ENCODE data around the gene RPP14.

RPP14 gene

DNA sequence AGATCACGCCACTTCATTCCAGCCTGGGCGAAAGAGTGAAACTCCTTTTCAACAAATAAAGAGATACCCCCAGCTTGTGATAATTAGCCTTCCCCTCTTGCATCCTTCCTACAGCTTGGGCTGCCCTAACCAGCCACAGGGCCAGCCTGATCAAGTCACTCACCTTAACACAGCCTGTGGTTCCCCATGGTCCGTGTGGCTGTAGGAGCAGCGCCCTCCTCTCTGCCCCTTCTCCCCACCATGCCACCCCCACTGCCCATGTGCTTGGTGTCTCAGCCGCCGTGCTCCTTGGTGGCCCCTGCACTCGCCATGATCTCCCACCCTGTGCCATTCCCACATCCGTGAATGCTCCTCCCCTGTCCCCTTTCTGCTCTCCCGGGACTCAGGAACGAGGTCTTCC lies 13.2 kb upstream of the RPP14 start:
- no peak for DNase-seq
- no peak overlapping the region for H2AFZ ChIP-seq (ENCODE audit: low read length)
- no peak overlapping the region for H3K27ac ChIP-seq (ENCODE audit: low read length)
- no peaks in the 10 kb centered on the region for H3K9me2 ChIP-seq (replicated peaks; ENCODE audit: insufficient read depth, low read length)
- no peaks in the 10 kb centered on the region for H3K36me3 ChIP-seq (replicated peaks; ENCODE audit: insufficient read depth, low read length)
- H3K9ac ChIP-seq (ENCODE audit: low read length): no peak overlapping the region
- H3K27me3 ChIP-seq (replicated peaks; ENCODE audit: insufficient read depth, low read length): no peaks in the 10 kb centered on the region
- H3K4me3 ChIP-seq (ENCODE audit: low read length): no peak overlapping the region
- H3K4me1 ChIP-seq (ENCODE audit: low read length): no peaks in the 10 kb centered on the region
- no peak overlapping the region for H3K4me2 ChIP-seq (ENCODE audit: low read depth, low read length)
- no peaks in the 10 kb centered on the region for H3K9me3 ChIP-seq (replicated peaks; ENCODE audit: insufficient read depth, low read length)
- H3F3A ChIP-seq (ENCODE audit: insufficient read depth, low read length): no peaks in the 10 kb centered on the region
- no peak for TF ChIP-seq EZH2phosphoT487 (IDR thresholded peaks at IDR 0.05; ENCODE audit: low read length)
- TF ChIP-seq, protein P1, sequence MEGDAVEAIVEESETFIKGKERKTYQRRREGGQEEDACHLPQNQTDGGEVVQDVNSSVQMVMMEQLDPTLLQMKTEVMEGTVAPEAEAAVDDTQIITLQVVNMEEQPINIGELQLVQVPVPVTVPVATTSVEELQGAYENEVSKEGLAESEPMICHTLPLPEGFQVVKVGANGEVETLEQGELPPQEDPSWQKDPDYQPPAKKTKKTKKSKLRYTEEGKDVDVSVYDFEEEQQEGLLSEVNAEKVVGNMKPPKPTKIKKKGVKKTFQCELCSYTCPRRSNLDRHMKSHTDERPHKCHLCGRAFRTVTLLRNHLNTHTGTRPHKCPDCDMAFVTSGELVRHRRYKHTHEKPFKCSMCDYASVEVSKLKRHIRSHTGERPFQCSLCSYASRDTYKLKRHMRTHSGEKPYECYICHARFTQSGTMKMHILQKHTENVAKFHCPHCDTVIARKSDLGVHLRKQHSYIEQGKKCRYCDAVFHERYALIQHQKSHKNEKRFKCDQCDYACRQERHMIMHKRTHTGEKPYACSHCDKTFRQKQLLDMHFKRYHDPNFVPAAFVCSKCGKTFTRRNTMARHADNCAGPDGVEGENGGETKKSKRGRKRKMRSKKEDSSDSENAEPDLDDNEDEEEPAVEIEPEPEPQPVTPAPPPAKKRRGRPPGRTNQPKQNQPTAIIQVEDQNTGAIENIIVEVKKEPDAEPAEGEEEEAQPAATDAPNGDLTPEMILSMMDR (IDR thresholded peaks at IDR 0.05; ENCODE audit: low read length): no peak
- no peaks in the 10 kb centered on the region for H3K79me2 ChIP-seq (ENCODE audit: low read length)
- no peaks in the 10 kb centered on the region for H4K20me1 ChIP-seq (ENCODE audit: insufficient read depth, low read length)

DNA sequence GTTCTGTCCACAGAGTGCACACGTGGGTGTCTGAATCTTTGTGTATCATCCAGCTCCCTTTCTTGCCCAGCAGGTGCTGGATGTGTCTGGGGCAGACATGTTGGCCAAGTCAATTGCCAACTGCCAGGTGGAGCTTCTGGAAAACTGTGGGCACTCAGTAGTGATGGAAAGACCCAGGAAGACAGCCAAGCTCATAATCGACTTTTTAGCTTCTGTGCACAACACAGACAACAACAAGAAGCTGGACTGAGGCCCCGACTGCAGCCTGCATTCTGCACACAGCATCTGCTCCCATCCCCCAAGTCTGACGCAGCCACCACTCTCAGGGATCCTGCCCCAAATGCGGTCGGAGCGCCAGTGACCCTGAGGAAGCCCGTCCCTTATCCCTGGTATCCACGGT lies 12.5 kb upstream of the RPP14 start:
- no peaks in the 10 kb centered on the region for H3K4me1 ChIP-seq (ENCODE audit: low read length)
- no peaks in the 10 kb centered on the region for H3K36me3 ChIP-seq (replicated peaks; ENCODE audit: insufficient read depth, low read length)
- no peak overlapping the region for H3K9ac ChIP-seq (ENCODE audit: low read length)
- no peaks in the 10 kb centered on the region for H3F3A ChIP-seq (ENCODE audit: insufficient read depth, low read length)
- H4K20me1 ChIP-seq (ENCODE audit: insufficient read depth, low read length): no peaks in the 10 kb centered on the region
- H2AFZ ChIP-seq (ENCODE audit: low read length): no peak overlapping the region
- H3K4me2 ChIP-seq (ENCODE audit: low read depth, low read length): no peak overlapping the region
- no peak overlapping the region for H3K4me3 ChIP-seq (ENCODE audit: low read length)
- H3K27me3 ChIP-seq (replicated peaks; ENCODE audit: insufficient read depth, low read length): no peaks in the 10 kb centered on the region
- no peaks in the 10 kb centered on the region for H3K9me2 ChIP-seq (replicated peaks; ENCODE audit: insufficient read depth, low read length)
- H3K27ac ChIP-seq (ENCODE audit: low read length): no peak overlapping the region
- H3K9me3 ChIP-seq (replicated peaks; ENCODE audit: insufficient read depth, low read length): no peaks in the 10 kb centered on the region
- TF ChIP-seq EZH2 (optimal IDR thresholded peaks at IDR 0.05; ENCODE audit: low read depth, low read length) (no peak), EZH2phosphoT487 (IDR thresholded peaks at IDR 0.05; ENCODE audit: low read length) (no peak)
- no peak for DNase-seq
- H3K79me2 ChIP-seq (ENCODE audit: low read length): no peaks in the 10 kb centered on the region

DNA sequence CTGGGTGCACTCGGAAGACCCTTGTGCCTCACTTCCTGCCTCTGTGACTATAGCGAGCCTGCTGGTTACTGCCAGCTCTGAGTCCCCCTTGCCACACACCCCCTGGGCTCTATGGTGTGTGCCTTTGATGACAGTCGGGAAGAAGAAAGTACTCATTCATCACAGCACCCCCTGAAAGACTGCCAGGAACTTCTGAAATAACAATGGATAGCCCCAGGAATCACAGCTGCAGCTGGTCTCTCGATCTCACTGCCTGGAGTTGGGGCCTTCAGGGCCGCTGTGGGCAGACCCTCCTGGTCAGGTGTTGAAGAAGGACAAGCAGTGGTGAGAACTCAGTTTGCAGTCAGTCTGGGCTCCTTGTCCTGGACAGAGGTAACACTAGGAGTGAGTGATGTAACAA lies 9.8 kb upstream of the RPP14 start:
- no peaks in the 10 kb centered on the region for H3F3A ChIP-seq (ENCODE audit: insufficient read depth, low read length)
- H3K79me2 ChIP-seq (ENCODE audit: low read length): no peaks in the 10 kb centered on the region
- no peak overlapping the region for H3K27ac ChIP-seq (ENCODE audit: low read length)
- no peak overlapping the region for H3K4me2 ChIP-seq (ENCODE audit: low read depth, low read length)
- H3K36me3 ChIP-seq (replicated peaks; ENCODE audit: insufficient read depth, low read length): no peaks in the 10 kb centered on the region
- no peak overlapping the region for H3K4me3 ChIP-seq (ENCODE audit: low read length)
- H3K4me1 ChIP-seq (ENCODE audit: low read length): no peaks in the 10 kb centered on the region
- TF ChIP-seq EZH2phosphoT487 (IDR thresholded peaks at IDR 0.05; ENCODE audit: low read length) (no peak), EZH2 (optimal IDR thresholded peaks at IDR 0.05; ENCODE audit: low read depth, low read length) (no peak)
- TF ChIP-seq, protein P1 (IDR thresholded peaks at IDR 0.05; ENCODE audit: low read length): no peak
- no peaks in the 10 kb centered on the region for H3K9me3 ChIP-seq (replicated peaks; ENCODE audit: insufficient read depth, low read length)
- H3K27me3 ChIP-seq (replicated peaks; ENCODE audit: insufficient read depth, low read length): no peaks in the 10 kb centered on the region; the same call in 1 of the 2 replicates
- no peak for DNase-seq
- H4K20me1 ChIP-seq (ENCODE audit: insufficient read depth, low read length): no peaks in the 10 kb centered on the region
- no peak overlapping the region for H3K9ac ChIP-seq (ENCODE audit: low read length)
- no peaks in the 10 kb centered on the region for H3K9me2 ChIP-seq (replicated peaks; ENCODE audit: insufficient read depth, low read length)
- H2AFZ ChIP-seq (ENCODE audit: low read length): no peak overlapping the region

DNA sequence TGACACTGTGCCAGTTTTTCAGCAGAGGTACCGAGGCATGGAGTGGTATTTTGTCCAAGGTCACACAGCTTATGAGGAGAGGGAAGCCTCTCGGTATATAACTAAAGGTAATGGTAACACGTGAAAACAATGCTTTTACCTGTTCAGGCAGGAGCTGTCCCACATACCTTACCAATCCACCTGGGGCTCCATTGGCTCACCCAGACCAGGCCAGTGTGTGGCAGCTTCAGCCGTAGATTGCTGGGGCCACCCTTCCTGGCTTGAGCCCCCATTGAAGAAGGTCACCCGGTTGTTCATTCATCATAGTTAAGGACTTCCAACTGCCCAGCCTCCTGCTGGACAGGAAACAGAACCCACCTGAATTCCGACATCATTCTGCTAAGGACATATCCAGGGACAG lies 9.2 kb upstream of the RPP14 start:
- Histone ChIP-seq H3K9ac (ENCODE audit: low read length) (no peak overlapping the region), H3K27ac (ENCODE audit: low read length) (no peak overlapping the region), H3K4me1 (ENCODE audit: low read length) (no peaks in the 10 kb centered on the region), H2AFZ (ENCODE audit: low read length) (no peak overlapping the region), H3K36me3 (replicated peaks; ENCODE audit: insufficient read depth, low read length) (no peaks in the 10 kb centered on the region), H3K79me2 (ENCODE audit: low read length) (no peaks in the 10 kb centered on the region), H3F3A (ENCODE audit: insufficient read depth, low read length) (no peaks in the 10 kb centered on the region), H3K27me3 (replicated peaks; ENCODE audit: insufficient read depth, low read length) (no peaks in the 10 kb centered on the region; the same call in 1 of the 2 replicates), H3K9me3 (replicated peaks; ENCODE audit: insufficient read depth, low read length) (no peaks in the 10 kb centered on the region), H3K9me2 (replicated peaks; ENCODE audit: insufficient read depth, low read length) (no peaks in the 10 kb centered on the region), H4K20me1 (ENCODE audit: insufficient read depth, low read length) (no peaks in the 10 kb centered on the region), H3K4me3 (ENCODE audit: low read length) (no peak overlapping the region), H3K4me2 (ENCODE audit: low read depth, low read length) (no peak overlapping the region)
- no peak for DNase-seq
- TF ChIP-seq, protein P1 (IDR thresholded peaks at IDR 0.05; ENCODE audit: low read length): no peak
- TF ChIP-seq EZH2phosphoT487 (IDR thresholded peaks at IDR 0.05; ENCODE audit: low read length) (no peak), EZH2 (optimal IDR thresholded peaks at IDR 0.05; ENCODE audit: low read depth, low read length) (no peak)
